ENCODE results near the gene PYGL. TPM values are rescaled to one million over a fixed set of nuclear protein-coding genes. Genes with fewer than 3 reads are reported as not detected.
"Not testable (repeated sequence)": the region's sequence is repeated elsewhere in the genome, so short reads cannot be mapped to it uniquely, and the experiment has no call there.

The PYGL gene
- total and polyA plus RNA-seq, 2 donors (not counting 3 experiments of a cell fraction or from before 2014, with no cell fraction given) = 15.1 to 45.7 TPM

GRCh38 chr14:50897658-50898175, 46.6 kb downstream of the PYGL start:
- no peaks in the 10 kb centered on the region for H3K27me3 ChIP-seq (ENCODE audit: control insufficient read depth in 2 of 2, insufficient read depth in 2 of 2, low read length in 2 of 2)
- dilution Hi-C loops (cut with MboI; ENCODE audit: extremely low pct_ligation_motif_present, low sequenced_read_pairs) = no loop called here
- H3K9ac ChIP-seq (replicated peaks; ENCODE audit: extremely low read depth, insufficient read depth, low read length) = no peak overlapping the region
- DNase-seq (ENCODE audit: low read depth, low spot score) = no peak
- no peaks in the 10 kb centered on the region for H3K4me1 ChIP-seq (ENCODE audit: control insufficient read depth, extremely low read depth, insufficient read depth, low read length)
- no peaks in the 10 kb centered on the region for H3K79me2 ChIP-seq (ENCODE audit: control insufficient read depth, insufficient read depth, low read length)
- CTCF ChIA-PET = no interaction called here
- FAIRE-seq = no peak
- no peak overlapping the region for H3K27ac ChIP-seq (ENCODE audit: insufficient read depth, low read depth, low read length)
- POLR2A ChIA-PET = no interaction called here
- no peak overlapping the region for H2AFZ ChIP-seq (ENCODE audit: low read depth, low read length)
- no peak overlapping the region for H3K4me2 ChIP-seq (ENCODE audit: insufficient read depth, low read length)
- H3K9me3 ChIP-seq (replicated peaks; ENCODE audit: control insufficient read depth, insufficient read depth, low read length) = no peaks in the 10 kb centered on the region
- TF ChIP-seq JUN (IDR thresholded peaks at IDR 0.05; ENCODE audit: borderline replicate concordance, insufficient read depth, insufficient read length, low read depth) (no peak), EZH2 (IDR thresholded peaks at IDR 0.05; ENCODE audit: borderline replicate concordance, low read depth, low read length, severe bottlenecking) (no peak), FOS (IDR thresholded peaks at IDR 0.05; ENCODE audit: borderline replicate concordance, insufficient read depth, low read length) (no peak), MAX (IDR thresholded peaks at IDR 0.05; ENCODE audit: insufficient read depth, insufficient read length) (no peak), MYC (IDR thresholded peaks at IDR 0.05; ENCODE audit: low read depth, low read length) (no peak), POLR2AphosphoS5 (IDR thresholded peaks at IDR 0.05; ENCODE audit: insufficient read depth, low read depth, low read length) (no peak), POLR2A (IDR thresholded peaks at IDR 0.05; ENCODE audit: low read depth, low read length) (no peak), CTCF (IDR thresholded peaks at IDR 0.05; ENCODE audit: extremely low read depth in 1 of 2, insufficient read depth in 1 of 2, low read depth in 1 of 2, low read length in 2 of 2) (no peak), GATA2 (IDR thresholded peaks at IDR 0.05; ENCODE audit: insufficient read depth, insufficient read length, low read depth, low read length) (no peak)
- no peaks in the 10 kb centered on the region for H4K20me1 ChIP-seq (replicated peaks; ENCODE audit: control insufficient read depth, extremely low read depth, insufficient read depth, low read length)
- no peak overlapping the region for H3K4me3 ChIP-seq (replicated peaks in 1 of 3; ENCODE audit: insufficient read depth in 1 of 3, low read depth in 1 of 3, low read length in 3 of 3)
- no TSS peak for BruUV-seq (replicated peaks)
- no peaks in the 10 kb centered on the region for H3K36me3 ChIP-seq (ENCODE audit: control insufficient read depth in 2 of 2, extremely low read depth in 1 of 2, insufficient read depth in 2 of 2, low read length in 2 of 2)
- H3K9me1 ChIP-seq (replicated peaks; ENCODE audit: control insufficient read depth, extremely low read depth, insufficient read depth, low read length) = no peaks in the 10 kb centered on the region
- intact Hi-C loops (cut with micrococcal nuclease) = no loop called here

- dilution Hi-C loops (cut with MboI; ENCODE audit: extremely low pct_ligation_motif_present, low sequenced_read_pairs); H3K4me2 ChIP-seq (ENCODE audit: insufficient read depth, low read length); H3K36me3 ChIP-seq (ENCODE audit: control insufficient read depth in 2 of 2, extremely low read depth in 1 of 2, insufficient read depth in 2 of 2, low read length in 2 of 2); H3K79me2 ChIP-seq (ENCODE audit: control insufficient read depth, insufficient read depth, low read length); H3K27me3 ChIP-seq (ENCODE audit: control insufficient read depth in 2 of 2, insufficient read depth in 2 of 2, low read length in 2 of 2); H3K27ac ChIP-seq (ENCODE audit: insufficient read depth, low read depth, low read length); H3K9ac ChIP-seq (replicated peaks; ENCODE audit: extremely low read depth, insufficient read depth, low read length); H4K20me1 ChIP-seq (replicated peaks; ENCODE audit: control insufficient read depth, extremely low read depth, insufficient read depth, low read length); H3K4me3 ChIP-seq (replicated peaks in 1 of 3; ENCODE audit: insufficient read depth in 1 of 3, low read depth in 1 of 3, low read length in 3 of 3); POLR2A ChIA-PET; H3K4me1 ChIP-seq (ENCODE audit: control insufficient read depth, extremely low read depth, insufficient read depth, low read length); H3K9me3 ChIP-seq (replicated peaks; ENCODE audit: control insufficient read depth, insufficient read depth, low read length); intact Hi-C loops (cut with micrococcal nuclease); DNase-seq (ENCODE audit: low read depth, low spot score); FAIRE-seq; H3K9me1 ChIP-seq (replicated peaks; ENCODE audit: control insufficient read depth, extremely low read depth, insufficient read depth, low read length); BruUV-seq (replicated peaks); H2AFZ ChIP-seq (ENCODE audit: low read depth, low read length): not testable (repeated sequence)
- CTCF ChIA-PET = interaction anchor here (0.7 kb wide), 1 partner anchor 14 kb away, joined by 3 read pairs; no protein-coding TSS in a partner anchor
Measured at GRCh38 chr14:50897005-50897404, 47.3 kb downstream of the PYGL start.

- dilution Hi-C loops (cut with MboI; ENCODE audit: extremely low pct_ligation_motif_present, low sequenced_read_pairs) = not testable (repeated sequence)
Measured at GRCh38 chr14:50896421-50896820, 47.9 kb downstream of the PYGL start.

More at GRCh38 chr14:50896421-50896820, 47.9 kb downstream of the PYGL start:
- H3K27me3 ChIP-seq (ENCODE audit: control insufficient read depth in 2 of 2, insufficient read depth in 2 of 2, low read length in 2 of 2); H3K9me3 ChIP-seq (replicated peaks; ENCODE audit: control insufficient read depth, insufficient read depth, low read length); BruUV-seq (replicated peaks); POLR2A ChIA-PET; H3K36me3 ChIP-seq (ENCODE audit: control insufficient read depth in 2 of 2, extremely low read depth in 1 of 2, insufficient read depth in 2 of 2, low read length in 2 of 2); H3K9ac ChIP-seq (replicated peaks; ENCODE audit: extremely low read depth, insufficient read depth, low read length); H2AFZ ChIP-seq (ENCODE audit: low read depth, low read length); FAIRE-seq; H4K20me1 ChIP-seq (replicated peaks; ENCODE audit: control insufficient read depth, extremely low read depth, insufficient read depth, low read length); H3K27ac ChIP-seq (ENCODE audit: insufficient read depth, low read depth, low read length); intact Hi-C loops (cut with micrococcal nuclease); H3K79me2 ChIP-seq (ENCODE audit: control insufficient read depth, insufficient read depth, low read length); H3K4me2 ChIP-seq (ENCODE audit: insufficient read depth, low read length); H3K4me3 ChIP-seq (replicated peaks in 1 of 3; ENCODE audit: insufficient read depth in 1 of 3, low read depth in 1 of 3, low read length in 3 of 3); DNase-seq (ENCODE audit: low read depth, low spot score); H3K4me1 ChIP-seq (ENCODE audit: control insufficient read depth, extremely low read depth, insufficient read depth, low read length); CTCF ChIA-PET; H3K9me1 ChIP-seq (replicated peaks; ENCODE audit: control insufficient read depth, extremely low read depth, insufficient read depth, low read length): not testable (repeated sequence)
